Glutamatergic neuron (in vitro differentiated cells): ENCODE data around the gene CDC42BPA. TPM values are rescaled to one million over a fixed set of nuclear protein-coding genes. Genes with fewer than 3 reads are reported as not detected.
"Not testable (repeated sequence)": the region's sequence is repeated elsewhere in the genome, so short reads cannot be mapped to it uniquely, and the experiment has no call there.

ENCODE experiments used
- DNase-seq: peaks from one replicate; pipeline ENCODE4 v3.0.0; 2022
- H3K27ac Mint-ChIP-seq: one replicate; pipeline ENCODE4 v1.8.0; 2020; ENCODE audit warnings: mild to moderate bottlenecking, mixed read lengths, inconsistent platforms; ENCODE audit not compliant: unreplicated experiment
- H3K27me3 Mint-ChIP-seq: one replicate; pipeline ENCODE4 v1.8.0; 2020; ENCODE audit warnings: mild to moderate bottlenecking, moderate library complexity, mixed read lengths, inconsistent platforms; ENCODE audit not compliant: unreplicated experiment
- H3K36me3 Mint-ChIP-seq: one replicate; pipeline ENCODE4 v1.8.0; 2020; ENCODE audit warnings: mild to moderate bottlenecking, mixed read lengths, inconsistent platforms; ENCODE audit not compliant: unreplicated experiment
- H3K4me1 Mint-ChIP-seq: one replicate; pipeline ENCODE4 v1.8.0; 2020; ENCODE audit warnings: mild to moderate bottlenecking, low read depth, mixed read lengths, inconsistent platforms; ENCODE audit not compliant: unreplicated experiment
- H3K4me3 Mint-ChIP-seq: one replicate; pipeline ENCODE4 v1.8.0; 2020; ENCODE audit warnings: mild to moderate bottlenecking, mixed read lengths, inconsistent platforms; ENCODE audit not compliant: unreplicated experiment
- H3K9me3 Mint-ChIP-seq: one replicate; pipeline ENCODE4 v1.8.0; 2020; ENCODE audit warnings: mild to moderate bottlenecking, moderate library complexity, mixed read lengths, inconsistent platforms; ENCODE audit not compliant: unreplicated experiment
- CTCF ChIP-seq: fragments of 200-600 bp; sonication (generic); IDR thresholded peaks from one replicate; pipeline ENCODE4 v1.5.0; 2021; ENCODE audit not compliant: partially characterized antibody, unreplicated experiment
- total RNA-seq: library from RNA; stranded (reverse); fragmentation: NEBNext Ultra II Directional; extraction: Animal tissue kit (Norgen Biotek cat#: 25700); gene quantifications from one replicate; pipeline ENCODE4 v1.2.1, GENCODE V29; 2021; ENCODE audit not compliant: unreplicated experiment

CDC42BPA gene
- total RNA-seq, 1 donor from 2014 or later = 66.0 TPM

- H3K9me3 Mint-ChIP-seq = no peaks in the 10 kb centered on the region
Measured at GRCh38 chr1:227112538-227112937, 205.8 kb downstream of the CDC42BPA start.

GRCh38 chr1:227111782-227112181 lies 206.5 kb downstream of the CDC42BPA start:
- H3K27me3 Mint-ChIP-seq = no peaks in the 10 kb centered on the region
- no peak overlapping the region for H3K27ac Mint-ChIP-seq
- no peak for TF ChIP-seq CTCF
- H3K36me3 Mint-ChIP-seq = no peaks in the 10 kb centered on the region
- no peaks in the 10 kb centered on the region for H3K9me3 Mint-ChIP-seq
- no peak for DNase-seq
- no peaks in the 10 kb centered on the region for H3K4me1 Mint-ChIP-seq
- H3K4me3 Mint-ChIP-seq = no peak overlapping the region

More at GRCh38 chr1:227112538-227112937, 205.8 kb downstream of the CDC42BPA start:
- Mint-ChIP-seq H3K36me3 (no peaks in the 10 kb centered on the region), H3K27ac (no peak overlapping the region), H3K4me3 (no peak overlapping the region), H3K27me3 (no peaks in the 10 kb centered on the region), H3K4me1 (no peaks in the 10 kb centered on the region)
- no peak for DNase-seq
- no peak for TF ChIP-seq CTCF

GRCh38 chr1:227105291-227105690 lies 213.0 kb downstream of the CDC42BPA start:
- not testable (repeated sequence) for H3K27ac Mint-ChIP-seq, H3K27me3 Mint-ChIP-seq, H3K4me1 Mint-ChIP-seq, H3K4me3 Mint-ChIP-seq, DNase-seq, H3K36me3 Mint-ChIP-seq, H3K9me3 Mint-ChIP-seq

GRCh38 chr1:227102056-227102455 lies 216.2 kb downstream of the CDC42BPA start:
- Mint-ChIP-seq H3K27ac (no peak overlapping the region), H3K27me3 (peaks cover 2% of the 10 kb centered on the region), H3K4me3 (no peak overlapping the region), H3K9me3 (no peaks in the 10 kb centered on the region), H3K36me3 (no peaks in the 10 kb centered on the region), H3K4me1 (no peaks in the 10 kb centered on the region)
- no peak for TF ChIP-seq CTCF
- no peak for DNase-seq

GRCh38 chr1:227094249-227094966 lies 223.9 kb downstream of the CDC42BPA start:
- Mint-ChIP-seq H3K4me3 (no peak overlapping the region), H3K9me3 (no peaks in the 10 kb centered on the region), H3K27me3 (no peaks in the 10 kb centered on the region), H3K4me1 (peaks cover 7% of the 10 kb centered on the region), H3K36me3 (no peaks in the 10 kb centered on the region), H3K27ac (no peak overlapping the region)
- no peak for DNase-seq
- no peak for TF ChIP-seq CTCF
